ENCODE data around the gene DEFB121. TPM values are rescaled to one million over a fixed set of nuclear protein-coding genes. Genes with fewer than 3 reads are reported as not detected.

DEFB121 gene
- total and polyA plus RNA-seq, 12 donors: not detected

GRCh38 chr20:31410011-31410410, 4.0 kb upstream of the DEFB121 start:
- Histone ChIP-seq H3K27me3 (peaks cover 0 to 22% (median 5%) of the 10 kb centered on the region in 7 donors), H3K9me3 (peaks cover 0 to 3% (median 0%) of the 10 kb centered on the region in 11 donors), H3K36me3 (no peaks in the 10 kb centered on the region), H3K27ac (no peak overlapping the region), H3K4me3 (no peak overlapping the region), H3K4me1 (no peaks in the 10 kb centered on the region)
- TF ChIP-seq, protein P1, sequence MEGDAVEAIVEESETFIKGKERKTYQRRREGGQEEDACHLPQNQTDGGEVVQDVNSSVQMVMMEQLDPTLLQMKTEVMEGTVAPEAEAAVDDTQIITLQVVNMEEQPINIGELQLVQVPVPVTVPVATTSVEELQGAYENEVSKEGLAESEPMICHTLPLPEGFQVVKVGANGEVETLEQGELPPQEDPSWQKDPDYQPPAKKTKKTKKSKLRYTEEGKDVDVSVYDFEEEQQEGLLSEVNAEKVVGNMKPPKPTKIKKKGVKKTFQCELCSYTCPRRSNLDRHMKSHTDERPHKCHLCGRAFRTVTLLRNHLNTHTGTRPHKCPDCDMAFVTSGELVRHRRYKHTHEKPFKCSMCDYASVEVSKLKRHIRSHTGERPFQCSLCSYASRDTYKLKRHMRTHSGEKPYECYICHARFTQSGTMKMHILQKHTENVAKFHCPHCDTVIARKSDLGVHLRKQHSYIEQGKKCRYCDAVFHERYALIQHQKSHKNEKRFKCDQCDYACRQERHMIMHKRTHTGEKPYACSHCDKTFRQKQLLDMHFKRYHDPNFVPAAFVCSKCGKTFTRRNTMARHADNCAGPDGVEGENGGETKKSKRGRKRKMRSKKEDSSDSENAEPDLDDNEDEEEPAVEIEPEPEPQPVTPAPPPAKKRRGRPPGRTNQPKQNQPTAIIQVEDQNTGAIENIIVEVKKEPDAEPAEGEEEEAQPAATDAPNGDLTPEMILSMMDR (IDR thresholded peaks at IDR 0.05): no peak
- 28 to 47% methylated on average over 1 of the region's 1 CpG for WGBS, 2 donors
- DNase-seq (no peak), ATAC-seq (no peak)
- intact Hi-C loops (cut with DNase I): no loop called here

DNA sequence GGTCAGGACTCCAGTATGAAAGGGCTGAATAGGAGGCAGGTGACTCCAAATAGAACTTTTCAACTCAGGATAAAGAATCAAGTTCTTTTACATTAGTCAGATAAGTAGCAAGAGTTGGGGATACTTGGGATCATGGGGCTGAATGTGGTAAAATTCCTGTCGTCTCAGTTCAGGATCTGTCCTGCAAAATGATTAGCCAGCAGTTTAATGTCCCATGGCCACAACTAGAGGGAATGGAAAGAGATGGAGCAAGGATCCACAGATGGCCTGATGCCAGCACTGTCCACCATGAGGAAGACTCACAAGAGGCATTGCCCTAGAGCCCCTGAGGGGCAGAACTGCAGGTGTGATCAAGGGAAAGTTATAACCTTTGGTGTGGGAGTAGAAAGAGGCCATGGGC, 2.1 kb downstream of the DEFB121 start:
- no peak for DNase-seq
- intact Hi-C loops (cut with DNase I): no loop called here
- TF ChIP-seq, protein P1 (IDR thresholded peaks at IDR 0.05): no peak
- no peaks in the 10 kb centered on the region for H3K36me3 ChIP-seq
- no peaks in the 10 kb centered on the region for H3K4me1 ChIP-seq
- WGBS, 2 donors: 41 to 45% methylated on average over 1 of the region's 1 CpG
- ATAC-seq: no peak
- H3K27me3 ChIP-seq: peaks cover 0 to 21% (median 3%) of the 10 kb centered on the region in 7 donors
- no peak overlapping the region for H3K27ac ChIP-seq
- H3K4me3 ChIP-seq: no peak overlapping the region
- H3K9me3 ChIP-seq: no peaks in the 10 kb centered on the region

DNA sequence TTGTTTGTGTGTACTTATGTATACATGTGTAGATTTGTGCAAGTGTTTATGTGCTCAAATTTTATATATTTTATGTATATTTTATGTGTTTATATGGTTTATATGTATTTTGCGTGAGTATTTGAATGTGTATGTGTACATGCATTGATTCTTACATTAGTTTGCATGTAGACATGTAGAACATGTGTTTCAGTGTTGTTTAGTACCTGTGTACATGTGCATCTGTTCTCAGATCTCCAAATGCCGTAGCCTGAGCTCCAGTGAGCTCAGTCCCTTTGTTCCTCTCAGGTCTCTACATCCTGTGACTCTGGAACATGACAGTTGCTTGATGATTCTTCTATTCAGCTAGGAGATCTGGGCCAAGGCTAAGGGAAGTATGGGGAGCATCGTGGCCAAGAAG, 11.1 kb downstream of the DEFB121 start:
- ATAC-seq: no peak
- WGBS, 2 donors: 42 to 51% methylated on average over 3 of the region's 3 CpGs
- TF ChIP-seq, protein P1 (IDR thresholded peaks at IDR 0.05): no peak
- intact Hi-C loops (cut with DNase I): no loop called here
- Histone ChIP-seq H3K4me1 (no peaks in the 10 kb centered on the region), H3K36me3 (no peaks in the 10 kb centered on the region), H3K27ac (no peak overlapping the region), H3K4me3 (no peak overlapping the region), H3K27me3 (peaks cover 0 to 9% (median 4%) of the 10 kb centered on the region in 7 donors), H3K9me3 (no peaks in the 10 kb centered on the region)
- no peak for DNase-seq

GRCh38 chr20:31392836-31393235, 13.2 kb downstream of the DEFB121 start:
- no peak for ATAC-seq
- no peaks in the 10 kb centered on the region for H3K36me3 ChIP-seq
- no peak overlapping the region for H3K4me3 ChIP-seq
- intact Hi-C loops (cut with DNase I): no loop called here
- H3K4me1 ChIP-seq: no peaks in the 10 kb centered on the region
- 63 to 70% methylated on average over 2 of the region's 2 CpGs for WGBS, 2 donors
- DNase-seq: no peak
- H3K27ac ChIP-seq: no peak overlapping the region
- H3K27me3 ChIP-seq: peaks cover 0 to 11% (median 4%) of the 10 kb centered on the region in 7 donors
- H3K9me3 ChIP-seq: no peaks in the 10 kb centered on the region
- TF ChIP-seq, protein P1 (IDR thresholded peaks at IDR 0.05): no peak

All from heart right ventricle (tissue), 16 donors.